BJ (cell line): ENCODE measurements around the gene MYO1A. TPM values are rescaled to one million over a fixed set of nuclear protein-coding genes. Genes with fewer than 3 reads are reported as not detected.
"Not testable (repeated sequence)": the region's sequence is repeated elsewhere in the genome, so short reads cannot be mapped to it uniquely, and the experiment has no call there.

ENCODE experiments used
- CTCF ChIA-PET: fragments of 350-600 bp; formaldehyde crosslinking; extraction: SDS; loops from one replicate; lab custom pipeline; 2021; ENCODE audit warnings: antibody characterized with exemption, inconsistent platforms; lab: Yijun Ruan, JAX
- POLR2A ChIA-PET: fragments of 300-600 bp; sonication (Branson Sonifier 250); formaldehyde crosslinking; extraction: SDS; loops from one replicate; lab custom pipeline; 2021; ENCODE audit warnings: antibody characterized with exemption; lab: Charles Lee
- DNase-seq: peaks from one replicate; pipeline ENCODE4 v3.0.0-alpha.2; 2011; ENCODE audit warnings: low read depth
- H3K27me3 ChIP-seq: 2 replicates; pipeline ENCODE4 v1.6.0; 2011; ENCODE audit warnings: low read length; ENCODE audit not compliant: control insufficient read depth, insufficient read depth
- H3K36me3 ChIP-seq: 2 replicates; pipeline ENCODE4 v1.5.1; 2011; ENCODE audit warnings: low read length; ENCODE audit not compliant: control insufficient read depth, insufficient read depth
- H3K4me3 ChIP-seq: 2 replicates; pipeline ENCODE4 v1.5.1; 2011; ENCODE audit warnings: low read depth, mild to moderate bottlenecking, control low read depth, low read length
- polyA plus RNA-seq: library from polyadenylated mRNA; depleted of rRNA; stranded (reverse); fragments of >200 nt; gene quantifications from 2 replicates; pipeline ENCODE4 v1.2.3, GENCODE V29; 2011
- TF ChIP-seq, protein P1 (sequence below): IDR thresholded peaks from 2 replicates; pipeline ENCODE4 v1.5.1; 2011; ENCODE audit warnings: low read depth, mild to moderate bottlenecking, control low read depth, inconsistent platforms, low read length, moderate library complexity; ENCODE audit not compliant: insufficient read depth

MYO1A gene
- polyA plus RNA-seq, 1 experiment: 0.15 TPM

- H3K36me3 ChIP-seq: no peaks in the 10 kb centered on the region
- CTCF ChIA-PET: interaction anchor here (0.6 to 5.1 kb wide), 4 partner anchors 12 to 38 kb away, joined by 3 to 32 read pairs (median 6); partner anchors contain the start of gene ZBTB39
- TF ChIP-seq, protein P1, sequence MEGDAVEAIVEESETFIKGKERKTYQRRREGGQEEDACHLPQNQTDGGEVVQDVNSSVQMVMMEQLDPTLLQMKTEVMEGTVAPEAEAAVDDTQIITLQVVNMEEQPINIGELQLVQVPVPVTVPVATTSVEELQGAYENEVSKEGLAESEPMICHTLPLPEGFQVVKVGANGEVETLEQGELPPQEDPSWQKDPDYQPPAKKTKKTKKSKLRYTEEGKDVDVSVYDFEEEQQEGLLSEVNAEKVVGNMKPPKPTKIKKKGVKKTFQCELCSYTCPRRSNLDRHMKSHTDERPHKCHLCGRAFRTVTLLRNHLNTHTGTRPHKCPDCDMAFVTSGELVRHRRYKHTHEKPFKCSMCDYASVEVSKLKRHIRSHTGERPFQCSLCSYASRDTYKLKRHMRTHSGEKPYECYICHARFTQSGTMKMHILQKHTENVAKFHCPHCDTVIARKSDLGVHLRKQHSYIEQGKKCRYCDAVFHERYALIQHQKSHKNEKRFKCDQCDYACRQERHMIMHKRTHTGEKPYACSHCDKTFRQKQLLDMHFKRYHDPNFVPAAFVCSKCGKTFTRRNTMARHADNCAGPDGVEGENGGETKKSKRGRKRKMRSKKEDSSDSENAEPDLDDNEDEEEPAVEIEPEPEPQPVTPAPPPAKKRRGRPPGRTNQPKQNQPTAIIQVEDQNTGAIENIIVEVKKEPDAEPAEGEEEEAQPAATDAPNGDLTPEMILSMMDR: no peak
- DNase-seq: no peak
- no peak overlapping the region for H3K4me3 ChIP-seq
- POLR2A ChIA-PET: no interaction called here
- peaks cover 23% of the 10 kb centered on the region for H3K27me3 ChIP-seq
These were observed 24.7 kb downstream of the MYO1A start for GRCh38 chr12:57025196-57025595.

GRCh38 chr12:57022324-57022723, 27.6 kb downstream of the MYO1A start:
- CTCF ChIA-PET: interaction anchor here (1.0 to 1.7 kb wide), 4 partner anchors 14 to 264 kb away, joined by 3 to 7 read pairs (median 5); no protein-coding TSS in a partner anchor
- H3K4me3 ChIP-seq, POLR2A ChIA-PET, H3K36me3 ChIP-seq, DNase-seq: not testable (repeated sequence)
- peaks cover 13% of the 10 kb centered on the region for H3K27me3 ChIP-seq

DNA sequence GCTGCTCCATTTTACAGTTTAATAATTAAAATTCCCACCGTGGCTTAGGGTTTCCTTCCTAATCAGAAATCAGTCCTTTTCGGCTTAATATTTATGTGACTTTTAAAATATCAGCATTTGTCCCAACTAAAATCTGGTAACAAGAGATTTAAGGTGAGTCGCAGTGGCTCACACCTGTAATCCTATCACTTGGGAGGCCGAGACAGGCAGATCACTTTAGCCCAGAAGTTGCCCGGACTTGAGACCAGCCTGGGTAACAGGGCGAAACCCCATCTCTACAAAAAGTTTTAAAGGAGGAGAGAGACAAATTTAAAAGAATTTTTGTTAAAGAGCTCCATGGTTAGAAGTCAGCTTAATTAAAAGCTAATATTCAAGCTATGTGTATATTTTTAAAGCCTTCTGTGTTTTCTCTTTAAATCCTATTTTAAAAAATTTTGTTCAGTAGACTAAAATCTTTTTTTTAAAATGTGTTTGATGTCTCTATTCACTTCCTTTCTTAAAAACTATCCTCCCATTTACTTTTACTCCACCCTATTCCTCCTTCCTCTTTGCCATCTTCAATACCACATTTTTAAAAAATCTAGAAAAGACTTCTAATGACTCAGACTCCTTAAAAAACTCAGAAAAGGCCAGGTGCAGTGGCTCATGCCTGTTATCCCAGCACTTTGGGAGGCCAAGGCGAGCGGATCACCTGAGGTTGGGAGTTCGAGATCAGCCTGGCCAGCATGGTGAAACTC, 29.8 kb downstream of the MYO1A start:
- TF ChIP-seq, protein P1: no peak
- no peak for DNase-seq
- no peaks in the 10 kb centered on the region for H3K36me3 ChIP-seq
- H3K27me3 ChIP-seq: peaks cover 14% of the 10 kb centered on the region
- H3K4me3 ChIP-seq: no peak overlapping the region
- CTCF ChIA-PET: interaction anchor here (0.7 to 2.6 kb wide), 4 partner anchors 9 to 15 kb away, joined by 3 to 16 read pairs (median 4); no protein-coding TSS in a partner anchor
- POLR2A ChIA-PET: no interaction called here

GRCh38 chr12:57018906-57019305, 31.0 kb downstream of the MYO1A start:
- POLR2A ChIA-PET: no interaction called here
- TF ChIP-seq, protein P1: no peak
- Histone ChIP-seq H3K36me3 (no peaks in the 10 kb centered on the region), H3K27me3 (peaks cover 21% of the 10 kb centered on the region), H3K4me3 (no peak overlapping the region)
- CTCF ChIA-PET: interaction anchor here (1.4 to 2.6 kb wide), 3 partner anchors 11 to 50 kb away, joined by 3 to 16 read pairs (median 6); no protein-coding TSS in a partner anchor
- DNase-seq: no peak

DNA sequence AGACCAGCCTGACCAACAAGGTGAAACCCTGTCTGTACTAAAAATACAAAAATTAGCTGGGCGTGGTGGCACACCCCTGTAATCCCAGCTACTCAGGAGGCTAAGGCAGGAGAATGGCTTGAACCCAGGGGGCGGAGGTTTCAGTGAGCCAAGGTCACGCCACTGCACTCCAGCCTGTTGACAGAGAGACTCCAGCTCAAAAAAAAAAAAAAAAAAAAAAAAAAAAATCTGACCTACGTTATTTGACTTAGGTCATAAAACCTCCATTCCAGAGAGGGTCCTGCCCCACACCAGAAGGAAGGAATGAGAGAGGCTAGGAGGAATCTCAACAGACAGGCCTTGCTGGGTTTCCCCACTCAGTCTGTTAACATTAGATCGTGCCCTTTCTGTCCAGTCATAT, 31.6 kb downstream of the MYO1A start:
- POLR2A ChIA-PET, H3K36me3 ChIP-seq, DNase-seq, H3K4me3 ChIP-seq: not testable (repeated sequence)
- CTCF ChIA-PET: interaction anchor here (1.4 to 2.6 kb wide), 4 partner anchors 10 to 51 kb away, joined by 3 to 16 read pairs (median 5); no protein-coding TSS in a partner anchor
- H3K27me3 ChIP-seq: peaks cover 25% of the 10 kb centered on the region

DNA sequence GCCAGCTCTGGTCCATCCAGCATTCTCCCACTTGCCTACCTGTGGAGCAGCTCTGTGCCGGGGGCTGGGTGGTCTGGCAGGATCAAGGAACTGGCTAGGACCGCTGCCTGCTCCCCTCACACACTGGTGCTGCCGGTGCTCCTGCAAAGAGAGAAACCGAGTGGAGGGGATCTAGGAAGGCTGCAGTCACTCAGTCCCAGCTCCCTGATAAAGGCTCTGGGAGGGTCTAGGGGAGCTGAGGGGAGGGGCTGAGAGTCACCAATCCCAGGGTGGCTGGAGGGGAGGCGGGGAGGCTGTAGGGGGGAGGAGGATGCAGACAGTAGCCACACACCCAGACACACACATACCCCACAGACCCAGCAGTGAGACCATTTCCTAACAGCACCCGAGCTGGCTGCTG, 33.6 kb downstream of the MYO1A start, which contains the start of gene TAC3:
TSS of gene TAC3 (minus strand) at position 182 of the 400 bp plus-strand sequence. CDS start 732 bp downstream, outside the sequence.
- TF ChIP-seq, protein P1: no peak
- ChIA-PET CTCF (interaction anchor here (0.8 to 1.6 kb wide), 4 partner anchors 9 to 53 kb away, joined by 3 to 7 read pairs (median 5); no protein-coding TSS in a partner anchor), POLR2A (no interaction called here)
- peaks cover 36% of the 10 kb centered on the region for H3K27me3 ChIP-seq
- no peak within 1 kb of the TSS for H3K4me3 ChIP-seq
- no peaks in the 10 kb centered on the region for H3K36me3 ChIP-seq
- no peak for DNase-seq
